Natural killer cell treated with Interleukin-12 subunit alpha and Interleukin-12 subunit beta and Interleukin-15 and Interleukin-18, amount 100 ng/mL, for 72 hours (primary cell): ENCODE measurements around the gene ZDHHC19. TPM values are rescaled to one million over a fixed set of nuclear protein-coding genes. Genes with fewer than 3 reads are reported as not detected.

ENCODE experiments used
- ATAC-seq, 2 donors: fragments of 150-1000 bp; cut with Tn5 transposase in 1 of 2; sonication (Bioruptor Pico), chemical (Tn5 transposase) in 1 of 2; 2 replicates each; pipeline ENCODE4 v1.10.0; 2021
- DNase-seq: peaks from one replicate; pipeline ENCODE4 v3.0.0; 2022; ENCODE audit warnings: low spot score
- H3K27ac Mint-ChIP-seq, 2 donors: 1 replicate in 1 of 2; 2 replicates in 1 of 2; pipeline ENCODE4 v1.8.0; 2022; ENCODE audit warnings: mixed read lengths in 2 of 2, mild to moderate bottlenecking in 1 of 2, moderate library complexity in 1 of 2
- H3K27me3 Mint-ChIP-seq, 2 donors: 1 replicate in 1 of 2; 2 replicates in 1 of 2; pipeline ENCODE4 v1.8.0; 2022; ENCODE audit warnings: mixed read lengths in 2 of 2
- H3K36me3 Mint-ChIP-seq: one replicate; pipeline ENCODE4 v1.8.0; 2022; ENCODE audit warnings: mixed read lengths
- H3K4me1 Mint-ChIP-seq, 2 donors: 1 replicate in 1 of 2; 2 replicates in 1 of 2; pipeline ENCODE4 v1.8.0; 2022; ENCODE audit warnings: low read depth in 2 of 2, mixed read lengths in 2 of 2, mild to moderate bottlenecking in 1 of 2
- H3K4me3 Mint-ChIP-seq: one replicate; pipeline ENCODE4 v1.8.0; 2022; ENCODE audit warnings: mixed read lengths
- H3K9me3 Mint-ChIP-seq: 2 replicates; pipeline ENCODE4 v1.8.0; 2022; ENCODE audit warnings: mixed read lengths
- total RNA-seq, 2 donors: library from RNA; stranded (reverse); gene quantifications; one replicate each; pipeline ENCODE4 v1.2.3, GENCODE V29; 2022

The ZDHHC19 gene
- total RNA-seq, 2 donors from 2014 or later: 1.0 TPM; not detected in 1

DNA sequence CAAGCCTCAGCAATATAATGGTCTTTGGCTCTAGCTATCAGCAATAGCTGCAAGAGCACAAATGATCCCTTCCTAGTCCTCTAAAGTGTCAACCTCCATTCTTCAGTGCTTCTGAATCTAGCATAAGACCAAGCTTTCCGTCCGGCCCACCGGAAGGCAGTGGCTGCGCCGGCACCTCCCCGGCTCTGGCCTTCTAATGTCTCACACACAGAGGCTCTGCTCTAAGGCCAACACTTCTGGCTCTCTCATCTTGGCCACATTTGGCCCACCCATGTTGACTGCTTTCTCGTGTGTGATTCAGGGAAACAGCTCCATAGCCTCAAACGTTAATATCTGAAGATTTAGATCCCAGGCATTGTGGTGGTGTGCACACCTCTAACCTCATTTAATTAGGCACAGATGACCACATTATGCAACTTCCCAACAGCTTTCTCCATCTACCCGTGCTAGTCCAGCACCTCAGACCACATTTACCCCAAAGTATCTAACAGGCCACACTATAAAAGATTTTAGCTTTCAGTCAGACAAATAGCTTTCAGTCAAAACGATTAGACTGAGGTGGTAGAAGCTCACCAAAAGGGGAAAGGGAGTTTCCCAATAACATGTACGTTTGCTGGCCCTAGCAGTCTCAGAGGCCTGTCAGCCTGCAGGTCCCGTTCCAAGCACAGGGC is 24.4 kb upstream of the ZDHHC19 start:
- Mint-ChIP-seq H3K27ac (peak overlapping the region in 1 of 2 donors; percentile 43), H3K9me3 (no peaks in the 10 kb centered on the region), H3K4me3 (peak overlapping the region; percentile 25), H3K4me1 (peaks cover 45 to 59% of the 10 kb centered on the region in 2 donors), H3K27me3 (no peaks in the 10 kb centered on the region), H3K36me3 (peaks cover 18% of the 10 kb centered on the region)
- peak; percentile 51 to 63 for ATAC-seq
- no peak for DNase-seq

GRCh38 chr3:196232882-196233251 is 21.7 kb upstream of the ZDHHC19 start:
- DNase-seq (no peak), ATAC-seq (peak in 1 of 2 donors; percentile 79)
- Mint-ChIP-seq H3K27me3 (no peaks in the 10 kb centered on the region), H3K4me3 (no peak overlapping the region), H3K9me3 (no peaks in the 10 kb centered on the region), H3K27ac (peak overlapping the region in 1 of 2 donors; percentile 38), H3K36me3 (no peaks in the 10 kb centered on the region), H3K4me1 (peaks cover 37 to 44% of the 10 kb centered on the region in 2 donors)

DNA sequence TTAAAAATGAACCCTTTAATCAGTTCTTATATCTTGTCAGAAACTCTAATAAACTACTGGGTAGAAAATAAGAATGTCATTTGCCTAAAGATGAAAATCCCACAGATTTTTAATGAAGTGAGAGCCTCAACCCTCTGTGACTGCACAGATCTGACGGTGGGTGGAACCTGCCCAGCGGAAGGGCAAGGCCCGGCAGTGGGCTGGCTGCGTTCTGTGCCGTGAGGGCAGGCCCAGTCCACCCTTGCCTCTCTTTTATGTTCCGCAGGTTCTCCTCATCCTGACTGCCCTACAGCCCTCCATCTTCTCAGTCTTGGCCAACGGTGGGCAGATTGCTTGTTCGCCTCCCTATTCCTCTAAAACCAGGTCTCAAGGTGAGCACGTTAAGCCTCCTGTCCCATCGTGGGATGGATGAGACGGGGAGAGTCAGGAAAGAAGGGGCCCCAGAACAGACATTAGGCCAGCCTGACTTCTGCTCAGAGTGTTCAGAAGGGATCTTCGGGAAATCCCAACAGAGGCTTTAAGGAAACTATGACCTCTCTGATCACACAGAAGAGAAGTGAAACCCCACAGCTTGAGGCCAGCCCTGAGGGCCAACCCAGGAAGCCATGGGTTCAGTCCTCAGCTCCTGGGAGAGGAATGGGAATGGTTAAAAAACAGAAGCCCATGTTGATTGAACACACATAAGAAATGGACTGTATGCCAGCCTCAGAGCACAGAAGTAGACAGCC is 21.1 kb upstream of the ZDHHC19 start:
- Mint-ChIP-seq H3K4me3 (no peak overlapping the region), H3K9me3 (no peaks in the 10 kb centered on the region), H3K36me3 (no peaks in the 10 kb centered on the region), H3K4me1 (peaks cover 31 to 38% of the 10 kb centered on the region in 2 donors), H3K27me3 (no peaks in the 10 kb centered on the region), H3K27ac (peak overlapping the region in 1 of 2 donors; percentile 13)
- ATAC-seq: peak; percentile 51 to 58
- DNase-seq: no peak

GRCh38 chr3:196227629-196228493 is 16.7 kb upstream of the ZDHHC19 start:
- DNase-seq (no peak), ATAC-seq (peak in 1 of 2 donors; percentile 33)
- no peaks in the 10 kb centered on the region for H3K27me3 Mint-ChIP-seq
- H3K4me1 Mint-ChIP-seq: peaks cover 4 to 7% of the 10 kb centered on the region in 2 donors
- no peaks in the 10 kb centered on the region for H3K9me3 Mint-ChIP-seq
- no peak overlapping the region for H3K4me3 Mint-ChIP-seq
- no peaks in the 10 kb centered on the region for H3K36me3 Mint-ChIP-seq
- H3K27ac Mint-ChIP-seq: no peak overlapping the region

- Mint-ChIP-seq H3K36me3 (no peaks in the 10 kb centered on the region), H3K9me3 (no peaks in the 10 kb centered on the region), H3K27me3 (no peaks in the 10 kb centered on the region), H3K4me1 (peaks cover 0 to under 1% of the 10 kb centered on the region in 2 donors), H3K27ac (no peak overlapping the region), H3K4me3 (no peak overlapping the region)
- no peak for DNase-seq
- ATAC-seq: no peak
These were observed 15.9 kb upstream of the ZDHHC19 start for GRCh38 chr3:196227121-196227561.

DNA sequence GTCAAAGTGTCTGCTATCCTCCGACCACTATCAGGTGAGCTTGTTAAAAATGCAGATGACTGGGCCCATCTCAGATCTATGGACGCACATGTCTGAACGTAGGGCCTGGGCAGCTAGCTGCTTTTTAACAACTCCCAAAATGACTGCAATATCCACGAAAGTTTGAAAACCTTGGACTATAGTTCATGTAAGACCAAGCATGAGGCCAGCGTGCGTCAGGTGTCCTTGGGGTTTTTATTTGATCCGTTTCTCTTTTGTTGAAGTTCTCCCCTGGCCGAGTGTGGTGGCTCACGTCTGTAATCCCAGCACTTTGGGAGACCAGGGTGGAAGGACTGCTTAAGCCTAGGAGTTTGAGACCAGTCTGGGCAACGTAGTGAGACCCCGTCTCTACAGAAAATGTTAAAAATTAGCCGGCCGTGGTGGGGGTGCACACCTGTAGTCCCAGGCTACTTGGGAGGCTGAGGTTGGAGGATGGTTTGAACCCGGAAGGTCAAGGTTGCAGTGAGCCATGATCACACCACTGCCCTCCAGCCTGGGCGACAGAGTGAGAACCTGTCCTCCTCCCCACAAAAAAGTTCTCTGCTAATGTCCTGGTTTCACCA is 14.7 kb upstream of the ZDHHC19 start:
- Mint-ChIP-seq H3K27ac (no peak overlapping the region), H3K4me1 (no peaks in the 10 kb centered on the region), H3K36me3 (no peaks in the 10 kb centered on the region), H3K27me3 (no peaks in the 10 kb centered on the region), H3K9me3 (no peaks in the 10 kb centered on the region), H3K4me3 (no peak overlapping the region)
- ATAC-seq (no peak), DNase-seq (no peak)

GRCh38 chr3:196225086-196225485 is 13.9 kb upstream of the ZDHHC19 start:
- DNase-seq (no peak), ATAC-seq (no peak)
- no peaks in the 10 kb centered on the region for H3K9me3 Mint-ChIP-seq
- H3K4me1 Mint-ChIP-seq: peaks cover under 1 to 4% of the 10 kb centered on the region in 2 donors
- no peaks in the 10 kb centered on the region for H3K36me3 Mint-ChIP-seq
- H3K27me3 Mint-ChIP-seq: no peaks in the 10 kb centered on the region
- no peak overlapping the region for H3K27ac Mint-ChIP-seq
- no peak overlapping the region for H3K4me3 Mint-ChIP-seq

DNA sequence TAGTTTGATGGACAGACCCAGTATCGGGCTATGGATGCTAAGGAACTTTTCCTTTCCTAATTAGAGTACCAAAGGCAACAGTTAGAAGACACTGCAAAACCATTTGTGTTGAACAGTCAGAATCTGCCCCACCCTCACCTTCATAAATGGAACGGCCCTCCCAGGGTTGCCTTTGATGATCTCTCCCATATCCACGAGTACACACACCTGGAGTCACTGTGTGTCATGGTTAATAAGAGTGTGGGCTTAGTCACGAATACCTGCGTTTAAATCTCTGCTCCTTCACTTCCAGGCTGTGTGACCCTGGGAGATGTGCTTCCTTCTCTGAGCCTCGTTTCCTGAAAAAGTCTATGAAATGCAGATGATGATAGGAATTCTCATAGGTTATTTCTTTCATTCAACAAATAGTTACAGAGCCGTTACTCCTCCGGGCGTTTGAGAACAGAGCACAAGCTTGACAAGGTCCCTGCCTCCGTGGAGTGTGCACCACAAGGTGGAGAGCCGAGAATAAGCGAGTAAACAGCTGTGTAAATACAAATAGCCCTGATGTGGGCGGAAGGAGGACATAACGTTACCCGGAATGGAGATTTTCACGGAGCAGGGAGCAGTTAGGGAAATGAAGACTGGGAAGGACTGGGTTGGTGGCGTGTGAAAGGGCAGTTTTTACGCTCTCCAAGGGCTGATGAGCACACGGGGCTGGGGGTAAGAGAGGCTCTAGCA is 11.8 kb upstream of the ZDHHC19 start:
- Mint-ChIP-seq H3K36me3 (no peaks in the 10 kb centered on the region), H3K9me3 (no peaks in the 10 kb centered on the region), H3K4me1 (peaks cover 13 to 18% of the 10 kb centered on the region in 2 donors), H3K4me3 (no peak overlapping the region), H3K27me3 (no peaks in the 10 kb centered on the region), H3K27ac (no peak overlapping the region)
- ATAC-seq: no peak
- DNase-seq: no peak

GRCh38 chr3:196220991-196221390 is 9.8 kb upstream of the ZDHHC19 start:
- Mint-ChIP-seq H3K4me1 (peaks cover 13 to 18% of the 10 kb centered on the region in 2 donors), H3K36me3 (no peaks in the 10 kb centered on the region), H3K4me3 (no peak overlapping the region), H3K27me3 (no peaks in the 10 kb centered on the region), H3K27ac (no peak overlapping the region), H3K9me3 (no peaks in the 10 kb centered on the region)
- DNase-seq (no peak), ATAC-seq (no peak)

- ATAC-seq (no peak), DNase-seq (no peak)
- Mint-ChIP-seq H3K4me1 (peaks cover 13 to 18% of the 10 kb centered on the region in 2 donors), H3K27ac (peak overlapping the region in 1 of 2 donors; percentile 85), H3K9me3 (no peaks in the 10 kb centered on the region), H3K27me3 (no peaks in the 10 kb centered on the region), H3K4me3 (no peak overlapping the region), H3K36me3 (no peaks in the 10 kb centered on the region)
These were observed 9.4 kb upstream of the ZDHHC19 start for GRCh38 chr3:196220587-196220986.

DNA sequence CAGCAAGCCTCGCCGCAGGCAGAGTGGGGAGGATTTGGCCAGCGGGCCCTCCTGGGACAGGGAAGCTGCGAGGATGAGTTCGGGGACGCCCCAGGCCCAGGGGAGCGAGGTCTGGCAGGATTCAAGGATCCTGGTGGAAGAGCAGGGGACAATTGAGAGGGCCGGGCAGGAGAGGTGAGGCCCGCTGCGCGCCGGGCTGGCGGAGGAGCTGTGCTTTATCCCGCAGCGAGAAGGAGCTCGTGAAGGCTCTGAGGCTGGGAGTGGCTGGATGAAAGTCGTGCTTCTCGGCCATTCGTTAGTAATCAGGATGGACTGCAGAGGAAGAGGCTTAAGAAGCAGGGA is 8.7 kb upstream of the ZDHHC19 start:
- H3K4me3 Mint-ChIP-seq: peak overlapping the region; percentile 85
- no peak for ATAC-seq

DNA sequence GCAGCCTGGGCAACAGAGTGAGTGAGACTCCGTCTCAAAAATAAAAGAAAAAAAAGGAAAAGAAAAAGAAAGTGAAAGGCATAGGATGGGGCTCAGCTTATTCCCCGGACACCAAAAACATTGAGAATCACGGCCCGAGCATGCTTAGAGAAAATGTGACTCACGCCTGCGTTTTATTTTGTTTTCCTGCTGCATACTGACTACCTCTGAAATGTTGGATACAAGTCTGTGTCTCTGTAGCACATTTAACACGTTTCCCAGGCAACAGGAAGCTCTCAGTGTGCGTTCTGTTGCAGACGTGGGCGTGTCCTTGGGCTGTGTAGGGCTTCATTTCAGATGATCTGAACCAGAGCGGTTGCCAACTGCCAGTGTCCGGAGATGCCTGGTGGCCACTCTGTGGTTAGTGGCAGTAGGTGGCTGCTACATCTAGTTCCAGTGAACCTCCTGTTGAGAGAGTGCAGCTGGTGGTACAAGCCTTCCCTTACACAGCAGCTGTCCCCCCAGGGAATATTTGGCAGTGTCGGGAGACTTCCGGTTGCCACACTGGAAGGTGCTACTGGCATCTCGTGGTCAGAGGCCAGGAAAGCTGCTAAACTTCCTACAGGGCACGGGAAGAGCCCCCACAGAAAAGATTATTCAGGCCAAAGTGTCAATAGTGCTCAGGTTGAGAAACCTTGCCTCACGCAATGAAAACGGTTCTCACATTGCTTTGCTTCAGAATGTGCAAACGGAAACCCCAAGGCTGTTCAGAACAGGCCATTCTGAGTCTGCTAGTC is 8.2 kb upstream of the ZDHHC19 start:
- ATAC-seq (peak; percentile 84 to 86), DNase-seq (no peak)
- H3K36me3 Mint-ChIP-seq: no peaks in the 10 kb centered on the region
- no peaks in the 10 kb centered on the region for H3K27me3 Mint-ChIP-seq
- peak overlapping the region; percentile 85 for H3K4me3 Mint-ChIP-seq
- peak overlapping the region; percentile 82 to 85 for H3K27ac Mint-ChIP-seq
- H3K4me1 Mint-ChIP-seq: peaks cover 13 to 18% of the 10 kb centered on the region in 2 donors
- H3K9me3 Mint-ChIP-seq: no peaks in the 10 kb centered on the region

More for the DNA sequence above, 8.7 kb upstream of the ZDHHC19 start:
- Mint-ChIP-seq H3K27ac (peak overlapping the region; percentile 82 to 85), H3K4me1 (peaks cover 13 to 18% of the 10 kb centered on the region in 2 donors), H3K9me3 (no peaks in the 10 kb centered on the region), H3K36me3 (no peaks in the 10 kb centered on the region), H3K27me3 (no peaks in the 10 kb centered on the region)
- no peak for DNase-seq
